ENCODE results near the gene PAX7. TPM values are rescaled to one million over a fixed set of nuclear protein-coding genes. Genes with fewer than 3 reads are reported as not detected.
A peak's percentile ranks its signal among the peaks of the same experiment; 100 is the strongest.

Gene PAX7
- total and polyA plus RNA-seq, 9 of the 15 experiments (the other 6 are each of a cell fraction or from before 2014, with no cell fraction given): not detected

- TF ChIP-seq ZNF407 (IDR thresholded peaks at IDR 0.05; ENCODE audit: low read depth) (no peak), ETV5 (CRISPR knock-in tag; IDR thresholded peaks at IDR 0.05; ENCODE audit: low read depth) (peak; percentile 27; the same call in 1 of the 2 replicates)
- TF ChIP-seq, protein P1, sequence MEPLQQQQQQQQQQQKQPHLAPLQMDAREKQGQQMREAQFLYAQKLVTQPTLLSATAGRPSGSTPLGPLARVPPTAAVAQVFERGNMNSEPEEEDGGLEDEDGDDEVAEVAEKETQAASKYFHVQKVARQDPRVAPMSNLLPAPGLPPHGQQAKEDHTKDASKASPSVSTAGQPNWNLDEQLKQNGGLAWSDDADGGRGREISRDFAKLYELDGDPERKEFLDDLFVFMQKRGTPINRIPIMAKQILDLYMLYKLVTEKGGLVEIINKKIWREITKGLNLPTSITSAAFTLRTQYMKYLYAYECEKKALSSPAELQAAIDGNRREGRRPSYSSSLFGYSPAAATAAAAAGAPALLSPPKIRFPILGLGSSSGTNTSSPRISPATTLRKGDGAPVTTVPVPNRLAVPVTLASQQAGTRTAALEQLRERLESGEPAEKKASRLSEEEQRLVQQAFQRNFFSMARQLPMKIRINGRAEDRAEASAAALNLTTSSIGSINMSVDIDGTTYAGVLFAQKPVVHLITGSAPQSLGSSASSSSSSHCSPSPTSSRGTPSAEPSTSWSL (CRISPR knock-in tag; IDR thresholded peaks at IDR 0.05; ENCODE audit: borderline replicate concordance): 0 out of 2 replicates have a peak, but pooled peaks have one; percentile 67
These were observed 49.2 kb upstream of the PAX7 start (continued) for GRCh38 chr1:18581420-18581880.
